Measurements from ENCODE around the gene DMD.
"Not testable (repeated sequence)": the region's sequence is repeated elsewhere in the genome, so short reads cannot be mapped to it uniquely, and the experiment has no call there.

The DMD gene

DNA sequence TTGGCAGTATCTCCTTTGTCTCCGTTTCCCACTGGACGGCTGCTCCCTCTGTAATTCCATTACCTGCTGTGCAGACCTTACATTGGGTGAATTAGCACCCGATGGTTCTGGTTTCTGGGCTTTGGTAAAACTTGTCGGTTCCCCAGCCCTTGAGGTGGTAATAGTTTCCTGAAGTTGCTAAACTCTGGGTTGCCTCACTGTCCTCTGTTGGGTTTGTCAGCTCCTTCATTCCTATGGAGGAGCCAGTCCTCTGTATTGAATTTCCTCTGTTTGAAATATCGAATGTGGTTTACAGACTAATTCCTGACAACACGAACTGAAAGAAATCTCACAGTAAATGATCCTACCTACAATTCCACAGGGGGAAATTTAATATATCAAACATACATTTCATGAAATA, 1548.2 kb downstream of the DMD start:
- DNase-seq: no peak

- DNase-seq: no peak
Measured at GRCh38 chrX:31661280-31661810, 1550.0 kb downstream of the DMD start.

- DNase-seq: peak; percentile 24
Measured at GRCh38 chrX:31658360-31658759, 1553.0 kb downstream of the DMD start.

GRCh38 chrX:31656013-31656412, 1555.3 kb downstream of the DMD start:
- DNase-seq: no peak

GRCh38 chrX:31653422-31653821, 1557.9 kb downstream of the DMD start:
- DNase-seq: no peak

GRCh38 chrX:31652650-31653049, 1558.7 kb downstream of the DMD start:
- no peak for DNase-seq

DNA sequence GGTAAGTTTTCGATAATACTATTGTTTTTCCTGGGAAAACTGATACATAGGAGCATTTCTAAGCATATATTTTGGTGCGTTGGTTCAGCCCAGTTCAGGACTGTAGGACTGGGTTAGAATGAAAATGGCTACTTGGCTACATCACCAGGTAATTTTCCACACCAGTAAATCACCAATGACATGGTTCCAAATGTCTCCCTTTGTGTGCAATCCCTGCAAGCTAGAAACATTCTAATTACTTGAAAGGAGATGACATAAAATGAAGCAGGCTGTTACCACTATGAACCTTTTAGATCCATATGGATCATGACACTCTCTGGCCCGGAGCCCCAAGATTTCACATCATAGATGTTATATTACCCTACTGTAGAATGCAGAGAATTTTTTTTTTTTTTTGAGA, 1562.1 kb downstream of the DMD start:
- DNase-seq: no peak

GRCh38 chrX:31633349-31633748, 1578.0 kb downstream of the DMD start:
- no peak for DNase-seq

DNA sequence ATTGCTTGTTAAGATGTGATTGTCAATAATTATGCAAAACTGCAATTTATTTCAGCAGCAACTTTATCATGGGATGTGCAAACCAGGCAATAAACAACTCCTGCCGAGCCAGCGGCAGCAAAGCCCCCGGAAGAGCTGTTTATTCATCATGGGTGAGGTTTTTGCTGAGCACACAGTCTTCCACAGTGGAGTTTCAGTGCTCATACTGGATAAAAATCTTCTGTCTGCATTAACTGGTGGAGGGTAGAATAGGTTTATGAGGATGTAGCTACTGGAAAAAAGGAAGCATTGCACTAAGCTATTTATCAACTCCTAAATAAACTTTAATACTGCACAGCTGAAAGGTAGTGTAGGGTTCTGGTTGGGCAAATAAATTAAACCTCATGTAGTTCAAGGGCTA, 1582.2 kb downstream of the DMD start:
- no peak for DNase-seq

DNA sequence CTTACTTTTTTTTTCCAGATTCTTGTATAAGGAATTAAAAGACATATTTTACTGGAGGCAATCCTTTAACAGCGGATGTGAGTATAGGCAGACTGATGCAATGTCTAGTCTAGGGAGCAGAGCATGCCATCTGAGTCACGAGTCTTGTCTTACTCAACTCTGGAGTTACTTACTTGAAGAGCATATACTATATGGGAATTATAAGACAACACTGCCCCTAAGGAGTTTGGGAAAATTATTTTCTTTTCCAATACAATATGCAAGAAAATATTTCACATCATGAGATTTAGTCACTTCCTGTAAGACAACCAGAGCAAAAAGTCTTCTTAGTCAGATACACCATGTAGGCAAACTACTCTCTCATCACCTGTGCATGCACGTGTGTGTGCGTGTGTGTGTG, 1602.2 kb downstream of the DMD start:
- no peak for DNase-seq

- no peak for DNase-seq
Measured at GRCh38 chrX:31608638-31609037, 1602.7 kb downstream of the DMD start.

- no peak for DNase-seq
Measured at GRCh38 chrX:31606771-31607170, 1604.6 kb downstream of the DMD start.

DNA sequence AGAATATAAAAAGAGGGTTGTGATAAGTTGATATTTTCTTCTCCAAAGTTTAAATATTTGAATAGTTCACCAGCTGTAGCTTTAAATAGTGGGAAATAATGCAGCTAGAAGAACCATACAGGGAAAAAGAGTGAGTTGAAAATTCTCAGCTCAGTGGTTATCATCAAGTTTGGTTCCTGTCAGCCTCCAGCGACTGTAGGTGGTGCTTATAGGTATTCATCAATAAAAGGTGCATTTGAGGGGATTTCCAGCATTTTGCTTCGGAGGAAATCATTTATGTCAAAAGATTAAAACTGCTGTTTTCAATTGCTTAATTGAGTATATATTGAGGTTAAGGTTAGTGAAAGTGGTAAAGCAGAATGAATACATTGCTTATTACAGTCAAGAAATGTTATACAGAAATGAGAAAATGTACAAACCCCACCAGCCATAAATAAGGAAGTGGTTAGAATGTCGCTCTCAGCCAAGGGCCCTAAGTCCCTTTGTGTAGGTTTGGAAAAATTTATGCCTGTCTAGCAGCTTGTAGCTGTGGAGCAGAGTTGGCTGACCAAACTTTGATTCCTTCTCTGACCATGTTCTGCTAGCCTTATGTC, 1606.6 kb downstream of the DMD start:
- no peak for DNase-seq

DNA sequence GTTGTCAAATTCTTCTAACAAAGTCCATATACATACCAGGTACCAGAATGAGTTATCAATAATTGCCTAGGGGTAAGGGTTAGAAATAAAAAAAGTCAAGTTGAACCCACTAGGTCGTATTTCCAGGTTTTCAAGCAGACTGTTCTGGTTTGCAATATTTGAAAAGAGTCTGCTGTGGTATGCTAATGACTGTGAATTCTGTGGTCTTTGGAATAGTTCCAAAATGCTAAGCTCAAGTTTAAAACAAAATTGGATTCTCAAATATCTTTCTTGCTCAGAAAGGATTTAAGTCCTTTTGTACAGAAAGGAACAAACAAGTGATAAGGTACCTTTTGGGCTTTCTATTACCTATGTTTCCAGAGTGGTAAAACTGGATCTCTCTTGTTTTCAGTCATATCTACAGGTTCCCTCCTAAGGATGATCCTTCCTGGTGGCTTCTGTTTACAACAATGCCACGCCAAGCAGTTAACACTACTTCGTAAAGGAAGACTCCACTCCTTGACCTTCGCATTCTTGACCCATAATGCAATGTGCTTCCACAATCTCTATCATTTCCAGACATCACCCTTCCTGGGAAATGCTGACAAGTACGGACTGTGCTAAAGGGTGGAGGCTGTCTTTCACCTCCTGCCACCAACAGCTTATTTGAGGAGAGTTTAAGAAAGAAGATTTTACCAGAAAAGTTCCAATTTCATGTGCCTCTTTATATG, 1607.8 kb downstream of the DMD start:
- DNase-seq: no peak

- DNase-seq: no peak
Measured at GRCh38 chrX:31600823-31601222, 1610.5 kb downstream of the DMD start.

DNA sequence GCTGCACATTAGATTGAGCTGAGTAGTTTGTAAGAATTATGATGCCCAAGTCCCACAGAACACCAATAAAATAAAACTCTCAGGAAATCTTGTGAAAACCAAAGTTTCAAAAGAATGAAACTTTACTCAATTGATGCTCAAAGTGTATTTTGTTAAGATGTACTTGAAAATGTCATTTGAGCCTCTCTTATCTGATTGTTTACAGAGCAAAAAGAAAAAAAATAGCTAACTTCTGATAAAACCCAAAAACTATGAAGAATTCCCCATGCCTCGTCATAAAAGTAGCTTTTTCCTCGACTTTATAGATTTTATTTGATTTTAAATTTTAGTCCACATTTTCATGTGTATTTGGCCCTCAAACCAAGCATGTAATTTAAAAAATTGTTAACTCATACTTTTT, 1618.0 kb downstream of the DMD start:
- no peak for DNase-seq

DNA sequence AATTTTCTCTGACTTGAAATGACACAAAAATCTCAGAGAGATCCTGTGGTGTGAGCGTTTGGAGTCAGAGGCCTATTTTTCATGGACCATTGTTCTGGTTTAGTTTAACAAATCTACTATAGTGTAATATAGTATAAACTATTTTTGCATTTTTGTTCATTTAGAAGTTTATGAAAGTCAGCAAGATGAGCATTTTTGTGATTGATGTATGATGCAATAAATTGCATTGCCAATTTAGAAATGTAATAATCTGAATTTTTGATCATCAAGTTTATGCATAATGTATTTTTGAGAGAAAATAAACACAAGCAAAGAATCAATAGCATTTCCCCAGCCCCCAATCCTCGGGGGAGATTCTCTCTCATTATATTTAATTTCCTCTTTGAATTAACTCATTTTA, 1620.0 kb downstream of the DMD start:
- DNase-seq: no peak

GRCh38 chrX:31590581-31591114, 1620.7 kb downstream of the DMD start:
- DNase-seq: no peak

GRCh38 chrX:31589503-31589902, 1621.8 kb downstream of the DMD start:
- no peak for DNase-seq

DNA sequence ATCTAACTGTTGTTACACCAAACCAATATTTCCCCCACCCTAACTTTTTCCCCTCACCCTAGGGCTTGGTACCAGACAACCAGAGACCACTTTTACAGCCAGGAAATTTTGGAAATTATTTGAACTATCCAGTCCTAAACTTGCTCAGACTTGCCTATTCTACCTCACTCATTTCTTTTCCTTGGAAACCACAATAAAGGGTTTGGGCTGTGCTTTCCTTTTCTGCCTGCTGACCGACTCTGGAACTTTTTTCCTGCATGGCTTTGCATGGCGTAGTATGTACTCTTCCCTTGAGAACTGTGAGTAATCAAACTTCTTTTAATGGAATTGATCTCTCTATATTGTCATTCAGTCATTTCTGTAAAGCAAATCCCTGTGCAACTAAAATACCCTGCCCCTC, 1623.0 kb downstream of the DMD start:
- DNase-seq: no peak

DNA sequence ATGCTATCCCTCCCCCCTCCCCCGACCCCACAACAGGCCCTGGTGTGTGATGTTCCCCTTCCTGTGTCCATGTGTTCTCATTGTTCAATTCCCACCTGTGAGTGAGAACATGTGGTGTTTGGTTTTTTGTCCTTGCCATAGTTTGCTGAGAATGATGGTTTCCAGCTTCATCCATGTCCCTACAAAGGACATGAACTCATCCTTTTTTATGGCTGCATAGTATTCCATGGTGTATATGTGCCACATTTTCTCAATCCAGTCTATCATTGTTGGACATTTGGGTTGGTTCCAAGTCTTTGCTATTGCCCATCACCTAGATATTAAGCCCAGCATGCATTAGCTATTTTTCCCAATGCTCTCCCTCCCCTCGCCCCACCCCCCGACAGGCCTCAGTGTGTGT, 1627.5 kb downstream of the DMD start:
- not testable (repeated sequence) for DNase-seq

GRCh38 chrX:31580726-31581125, 1630.6 kb downstream of the DMD start:
- no peak for DNase-seq

- no peak for DNase-seq
Measured at GRCh38 chrX:31580227-31580626, 1631.1 kb downstream of the DMD start.

- DNase-seq: no peak
Measured at GRCh38 chrX:31572360-31572759, 1639.0 kb downstream of the DMD start.

DNA sequence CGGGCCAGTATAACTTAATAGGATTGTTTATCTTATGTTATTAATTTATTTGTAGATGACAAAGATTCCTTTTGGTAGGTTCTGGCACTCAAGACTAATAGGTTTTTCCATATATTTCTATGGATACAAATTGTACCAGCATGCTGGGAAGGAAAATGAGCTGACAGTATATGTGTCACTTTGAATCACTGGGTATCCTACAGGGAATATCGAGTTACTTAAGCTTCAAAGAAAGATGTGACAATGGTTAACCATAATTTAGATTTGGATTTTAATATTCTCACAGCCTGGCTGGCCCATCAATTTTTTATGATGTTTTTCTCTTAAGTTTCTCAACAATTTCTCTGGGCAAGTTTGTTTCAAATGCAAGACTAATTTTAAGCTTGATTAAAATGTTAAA, 1640.7 kb downstream of the DMD start:
- DNase-seq: no peak
